ENCODE measurements around the gene KBTBD7. TPM values are rescaled to one million over a fixed set of nuclear protein-coding genes. Genes with fewer than 3 reads are reported as not detected.

Gene KBTBD7
- total and polyA plus RNA-seq, 9 of the 15 experiments (the other 6 are each of a cell fraction or from before 2014, with no cell fraction given): 1.8 to 4.4 (median 3.3) TPM

DNA sequence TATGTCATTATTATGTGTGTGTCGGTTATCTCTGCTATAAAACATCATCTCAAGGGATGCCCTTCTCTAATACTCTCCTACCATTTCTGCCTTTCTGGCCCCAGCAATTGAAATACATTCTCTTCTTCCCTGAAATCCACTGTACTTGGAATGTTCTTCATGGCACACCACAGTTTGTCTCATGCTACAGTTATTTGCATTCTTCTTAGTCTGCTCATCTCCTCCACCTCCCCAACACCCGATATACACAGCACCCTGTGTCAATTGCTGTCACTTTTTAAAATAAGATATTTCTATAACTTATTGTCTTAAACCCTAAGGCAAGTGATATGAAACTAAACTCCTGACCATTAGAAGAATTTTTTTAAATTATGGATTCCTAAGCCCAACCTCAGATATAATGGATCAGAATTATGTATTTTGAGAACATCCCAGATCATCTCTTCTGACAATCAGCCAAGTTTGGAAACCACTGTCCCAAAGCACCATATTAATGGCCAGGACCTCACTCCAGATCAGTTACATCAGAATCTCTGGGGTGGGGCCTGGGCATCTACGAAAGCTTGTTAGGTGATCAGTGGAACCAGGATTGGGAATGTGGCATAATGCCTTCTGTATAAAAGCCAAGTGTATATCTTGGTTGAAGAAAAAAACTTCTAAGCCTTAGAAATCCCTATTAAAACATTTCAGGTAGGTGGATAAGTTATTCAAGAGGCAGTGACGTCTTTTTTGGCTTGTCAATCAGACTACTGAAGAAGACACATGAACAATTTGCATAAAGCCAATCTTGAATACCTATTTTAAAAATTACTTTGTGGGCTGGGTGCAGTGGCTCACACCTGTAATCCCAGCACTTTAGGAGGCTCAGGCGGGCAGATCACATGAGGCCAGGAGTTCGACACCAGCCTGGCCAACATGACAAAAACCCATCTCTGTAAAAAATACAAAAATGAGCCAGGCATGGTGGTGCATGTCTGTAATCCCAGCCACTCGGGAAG is 30.0 kb upstream of the KBTBD7 start:
- BruUV-seq (replicated peaks): no TSS peak
- H3K4me3 ChIP-seq: no peak overlapping the region
- in situ Hi-C loops (cut with MboI): no loop called here
- DNase-seq (ENCODE audit: extremely low read depth in 1 of 4, low spot score in 3 of 4) (no peak), ATAC-seq (no peak), FAIRE-seq (no peak)
- H3K9ac ChIP-seq (ENCODE audit: insufficient read depth in 1 of 2, low read depth in 2 of 2, low read length in 2 of 2): no peak overlapping the region
- H3K4me1 ChIP-seq (replicated peaks in 1 of 2; ENCODE audit: control insufficient read depth in 2 of 2, insufficient read depth in 2 of 2, low read length in 2 of 2): 0 out of 5 replicates have a peak, but pooled peaks cover 0 to 2% of the 10 kb centered on the region in 2 experiments
- H3K27me3 ChIP-seq (ENCODE audit: control insufficient read depth in 2 of 2, insufficient read depth in 2 of 2, low read length in 2 of 2): no peaks in the 10 kb centered on the region
- intact Hi-C loops (cut with micrococcal nuclease): no loop called here
- 67% methylated on average over 6 of the region's 7 CpGs for WGBS (ENCODE audit: insufficient coverage, low coverage, missing lambda C conversion rate)
- no peak overlapping the region for H2AFZ ChIP-seq (ENCODE audit: low read depth, low read length)
- no peak overlapping the region for H3K4me2 ChIP-seq (ENCODE audit: insufficient read depth, low read length)
- H3K9me1 ChIP-seq (ENCODE audit: control insufficient read depth, insufficient read depth, low read length): no peaks in the 10 kb centered on the region
- H3K79me2 ChIP-seq (ENCODE audit: control insufficient read depth, insufficient read depth, low read length): no peaks in the 10 kb centered on the region
- POLR2A ChIA-PET: interaction anchor here (0.6 kb wide), 1 partner anchor 325 kb away, joined by 5 read pairs; no protein-coding TSS in a partner anchor
- no peaks in the 10 kb centered on the region for H4K20me1 ChIP-seq (replicated peaks; ENCODE audit: control insufficient read depth, insufficient read depth, low read length)
- H3K36me3 ChIP-seq (ENCODE audit: control insufficient read depth, insufficient read depth, low read length): peaks cover 24% of the 10 kb centered on the region
- no peaks in the 10 kb centered on the region for H3K9me3 ChIP-seq (replicated peaks; ENCODE audit: control insufficient read depth, insufficient read depth, low read depth, low read length)
- no peak overlapping the region for H3K27ac ChIP-seq (ENCODE audit: extremely low read depth, low read depth, low read length)
- CTCF ChIA-PET (ENCODE audit: low intra/inter-chr PET ratio): no interaction called here
- TF ChIP-seq ZNF717 (CRISPR knock-in tag; IDR thresholded peaks at IDR 0.05) (no peak), ZNF23 (CRISPR knock-in tag; IDR thresholded peaks at IDR 0.05) (no peak), BRD9 (IDR thresholded peaks at IDR 0.05; ENCODE audit: low read depth, partially characterized antibody) (no peak), ZNF165 (CRISPR knock-in tag; IDR thresholded peaks at IDR 0.05; ENCODE audit: borderline replicate concordance) (no peak), SMARCC2 (IDR thresholded peaks at IDR 0.05; ENCODE audit: low read depth) (no peak), RBM34 (IDR thresholded peaks at IDR 0.05; ENCODE audit: borderline replicate concordance, insufficient read depth, low read length) (no peak), ZNF77 (CRISPR knock-in tag; IDR thresholded peaks at IDR 0.05) (no peak)
- TF ChIP-seq, protein P1, sequence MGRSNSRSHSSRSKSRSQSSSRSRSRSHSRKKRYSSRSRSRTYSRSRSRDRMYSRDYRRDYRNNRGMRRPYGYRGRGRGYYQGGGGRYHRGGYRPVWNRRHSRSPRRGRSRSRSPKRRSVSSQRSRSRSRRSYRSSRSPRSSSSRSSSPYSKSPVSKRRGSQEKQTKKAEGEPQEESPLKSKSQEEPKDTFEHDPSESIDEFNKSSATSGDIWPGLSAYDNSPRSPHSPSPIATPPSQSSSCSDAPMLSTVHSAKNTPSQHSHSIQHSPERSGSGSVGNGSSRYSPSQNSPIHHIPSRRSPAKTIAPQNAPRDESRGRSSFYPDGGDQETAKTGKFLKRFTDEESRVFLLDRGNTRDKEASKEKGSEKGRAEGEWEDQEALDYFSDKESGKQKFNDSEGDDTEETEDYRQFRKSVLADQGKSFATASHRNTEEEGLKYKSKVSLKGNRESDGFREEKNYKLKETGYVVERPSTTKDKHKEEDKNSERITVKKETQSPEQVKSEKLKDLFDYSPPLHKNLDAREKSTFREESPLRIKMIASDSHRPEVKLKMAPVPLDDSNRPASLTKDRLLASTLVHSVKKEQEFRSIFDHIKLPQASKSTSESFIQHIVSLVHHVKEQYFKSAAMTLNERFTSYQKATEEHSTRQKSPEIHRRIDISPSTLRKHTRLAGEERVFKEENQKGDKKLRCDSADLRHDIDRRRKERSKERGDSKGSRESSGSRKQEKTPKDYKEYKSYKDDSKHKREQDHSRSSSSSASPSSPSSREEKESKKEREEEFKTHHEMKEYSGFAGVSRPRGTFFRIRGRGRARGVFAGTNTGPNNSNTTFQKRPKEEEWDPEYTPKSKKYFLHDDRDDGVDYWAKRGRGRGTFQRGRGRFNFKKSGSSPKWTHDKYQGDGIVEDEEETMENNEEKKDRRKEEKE (IDR thresholded peaks at IDR 0.05; ENCODE audit: borderline replicate concordance in 1 of 2, control insufficient read depth in 1 of 2, low read depth in 2 of 2, low read length in 1 of 2): no peak
- TF ChIP-seq, protein P2, sequence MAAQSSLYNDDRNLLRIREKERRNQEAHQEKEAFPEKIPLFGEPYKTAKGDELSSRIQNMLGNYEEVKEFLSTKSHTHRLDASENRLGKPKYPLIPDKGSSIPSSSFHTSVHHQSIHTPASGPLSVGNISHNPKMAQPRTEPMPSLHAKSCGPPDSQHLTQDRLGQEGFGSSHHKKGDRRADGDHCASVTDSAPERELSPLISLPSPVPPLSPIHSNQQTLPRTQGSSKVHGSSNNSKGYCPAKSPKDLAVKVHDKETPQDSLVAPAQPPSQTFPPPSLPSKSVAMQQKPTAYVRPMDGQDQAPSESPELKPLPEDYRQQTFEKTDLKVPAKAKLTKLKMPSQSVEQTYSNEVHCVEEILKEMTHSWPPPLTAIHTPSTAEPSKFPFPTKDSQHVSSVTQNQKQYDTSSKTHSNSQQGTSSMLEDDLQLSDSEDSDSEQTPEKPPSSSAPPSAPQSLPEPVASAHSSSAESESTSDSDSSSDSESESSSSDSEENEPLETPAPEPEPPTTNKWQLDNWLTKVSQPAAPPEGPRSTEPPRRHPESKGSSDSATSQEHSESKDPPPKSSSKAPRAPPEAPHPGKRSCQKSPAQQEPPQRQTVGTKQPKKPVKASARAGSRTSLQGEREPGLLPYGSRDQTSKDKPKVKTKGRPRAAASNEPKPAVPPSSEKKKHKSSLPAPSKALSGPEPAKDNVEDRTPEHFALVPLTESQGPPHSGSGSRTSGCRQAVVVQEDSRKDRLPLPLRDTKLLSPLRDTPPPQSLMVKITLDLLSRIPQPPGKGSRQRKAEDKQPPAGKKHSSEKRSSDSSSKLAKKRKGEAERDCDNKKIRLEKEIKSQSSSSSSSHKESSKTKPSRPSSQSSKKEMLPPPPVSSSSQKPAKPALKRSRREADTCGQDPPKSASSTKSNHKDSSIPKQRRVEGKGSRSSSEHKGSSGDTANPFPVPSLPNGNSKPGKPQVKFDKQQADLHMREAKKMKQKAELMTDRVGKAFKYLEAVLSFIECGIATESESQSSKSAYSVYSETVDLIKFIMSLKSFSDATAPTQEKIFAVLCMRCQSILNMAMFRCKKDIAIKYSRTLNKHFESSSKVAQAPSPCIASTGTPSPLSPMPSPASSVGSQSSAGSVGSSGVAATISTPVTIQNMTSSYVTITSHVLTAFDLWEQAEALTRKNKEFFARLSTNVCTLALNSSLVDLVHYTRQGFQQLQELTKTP (IDR thresholded peaks at IDR 0.05; ENCODE audit: low read depth in 1 of 2, partially characterized antibody in 2 of 2): no peak
- TF ChIP-seq, protein P3, sequence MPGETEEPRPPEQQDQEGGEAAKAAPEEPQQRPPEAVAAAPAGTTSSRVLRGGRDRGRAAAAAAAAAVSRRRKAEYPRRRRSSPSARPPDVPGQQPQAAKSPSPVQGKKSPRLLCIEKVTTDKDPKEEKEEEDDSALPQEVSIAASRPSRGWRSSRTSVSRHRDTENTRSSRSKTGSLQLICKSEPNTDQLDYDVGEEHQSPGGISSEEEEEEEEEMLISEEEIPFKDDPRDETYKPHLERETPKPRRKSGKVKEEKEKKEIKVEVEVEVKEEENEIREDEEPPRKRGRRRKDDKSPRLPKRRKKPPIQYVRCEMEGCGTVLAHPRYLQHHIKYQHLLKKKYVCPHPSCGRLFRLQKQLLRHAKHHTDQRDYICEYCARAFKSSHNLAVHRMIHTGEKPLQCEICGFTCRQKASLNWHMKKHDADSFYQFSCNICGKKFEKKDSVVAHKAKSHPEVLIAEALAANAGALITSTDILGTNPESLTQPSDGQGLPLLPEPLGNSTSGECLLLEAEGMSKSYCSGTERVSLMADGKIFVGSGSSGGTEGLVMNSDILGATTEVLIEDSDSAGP (CRISPR knock-in tag; IDR thresholded peaks at IDR 0.05): no peak
